ENCODE results near the gene CTTNBP2NL.

- no peak for TF ChIP-seq CTCF (IDR thresholded peaks at IDR 0.05; ENCODE audit: poor library complexity)
- no peak for TF ChIP-seq EZH2phosphoT487 (IDR thresholded peaks at IDR 0.05; ENCODE audit: low read depth, severe bottlenecking, unreplicated experiment)
- TF ChIP-seq EZH2 (IDR thresholded peaks at IDR 0.05; ENCODE audit: borderline replicate concordance) = no peak
Measured at GRCh38 chr1:112395821-112396652, at the start of gene CTTNBP2NL.
